WERI-Rb-1 (cell line): ENCODE results near the gene GAB2.

ENCODE experiments used
- DNase-seq: peaks from one replicate; pipeline ENCODE4 v3.0.0-alpha.2; 2020
- H3K27ac ChIP-seq: fragments of 250-450 bp; sonication (Bioruptor Pico); 2 replicates; pipeline ENCODE4 v1.5.1; 2020; ENCODE audit warnings: mild to moderate bottlenecking, moderate library complexity
- H3K27me3 ChIP-seq: fragments of 250-450 bp; sonication (Bioruptor Pico); 2 replicates; pipeline ENCODE4 v1.5.1; 2021; ENCODE audit warnings: mild to moderate bottlenecking, low read depth, moderate library complexity; ENCODE audit not compliant: insufficient read depth, severe bottlenecking
- H3K36me3 ChIP-seq: fragments of 250-450 bp; sonication (Bioruptor Pico); 2 replicates; pipeline ENCODE4 v1.5.1; 2020; ENCODE audit warnings: mild to moderate bottlenecking, moderate library complexity
- H3K4me3 ChIP-seq: 2 replicates; pipeline ENCODE4 v1.5.1; 2011; ENCODE audit warnings: low read depth, mild to moderate bottlenecking, control low read depth, low read length
- H3K9me3 ChIP-seq: fragments of 250-450 bp; sonication (Bioruptor Pico); 2 replicates; pipeline ENCODE4 v1.5.1; 2021; ENCODE audit warnings: mild to moderate bottlenecking, moderate library complexity; ENCODE audit not compliant: severe bottlenecking
- TF ChIP-seq, protein P1 (sequence below): IDR thresholded peaks from 2 replicates; pipeline ENCODE4 v1.5.1; 2011; ENCODE audit warnings: low read depth, mild to moderate bottlenecking, control low read depth, inconsistent platforms, low read length

The GAB2 gene

DNA sequence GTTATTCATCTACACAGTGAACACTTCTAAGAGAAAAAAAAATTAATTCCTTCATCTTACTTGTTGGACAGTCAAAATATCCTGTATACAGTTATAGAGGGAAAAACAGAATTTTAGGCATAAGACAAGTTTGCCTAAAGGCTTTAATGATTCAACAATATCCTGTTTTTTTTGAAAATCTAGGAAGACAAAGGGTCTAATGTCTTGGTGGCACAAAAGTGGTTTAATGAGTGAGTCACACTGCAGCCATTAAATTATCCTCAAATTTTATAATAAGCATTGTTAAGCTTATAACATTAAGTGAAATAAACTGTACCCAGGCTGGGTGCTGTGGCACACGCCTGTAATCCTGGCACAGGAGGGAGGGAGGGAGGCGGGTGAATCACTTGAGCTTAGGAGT is 72.9 kb downstream of the GAB2 start:
- TF ChIP-seq, protein P1, sequence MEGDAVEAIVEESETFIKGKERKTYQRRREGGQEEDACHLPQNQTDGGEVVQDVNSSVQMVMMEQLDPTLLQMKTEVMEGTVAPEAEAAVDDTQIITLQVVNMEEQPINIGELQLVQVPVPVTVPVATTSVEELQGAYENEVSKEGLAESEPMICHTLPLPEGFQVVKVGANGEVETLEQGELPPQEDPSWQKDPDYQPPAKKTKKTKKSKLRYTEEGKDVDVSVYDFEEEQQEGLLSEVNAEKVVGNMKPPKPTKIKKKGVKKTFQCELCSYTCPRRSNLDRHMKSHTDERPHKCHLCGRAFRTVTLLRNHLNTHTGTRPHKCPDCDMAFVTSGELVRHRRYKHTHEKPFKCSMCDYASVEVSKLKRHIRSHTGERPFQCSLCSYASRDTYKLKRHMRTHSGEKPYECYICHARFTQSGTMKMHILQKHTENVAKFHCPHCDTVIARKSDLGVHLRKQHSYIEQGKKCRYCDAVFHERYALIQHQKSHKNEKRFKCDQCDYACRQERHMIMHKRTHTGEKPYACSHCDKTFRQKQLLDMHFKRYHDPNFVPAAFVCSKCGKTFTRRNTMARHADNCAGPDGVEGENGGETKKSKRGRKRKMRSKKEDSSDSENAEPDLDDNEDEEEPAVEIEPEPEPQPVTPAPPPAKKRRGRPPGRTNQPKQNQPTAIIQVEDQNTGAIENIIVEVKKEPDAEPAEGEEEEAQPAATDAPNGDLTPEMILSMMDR: no peak
- H3K27me3 ChIP-seq: no peaks in the 10 kb centered on the region
- no peak overlapping the region for H3K4me3 ChIP-seq
- no peaks in the 10 kb centered on the region for H3K9me3 ChIP-seq
- no peak overlapping the region for H3K27ac ChIP-seq
- H3K36me3 ChIP-seq: no peaks in the 10 kb centered on the region
- DNase-seq: no peak

DNA sequence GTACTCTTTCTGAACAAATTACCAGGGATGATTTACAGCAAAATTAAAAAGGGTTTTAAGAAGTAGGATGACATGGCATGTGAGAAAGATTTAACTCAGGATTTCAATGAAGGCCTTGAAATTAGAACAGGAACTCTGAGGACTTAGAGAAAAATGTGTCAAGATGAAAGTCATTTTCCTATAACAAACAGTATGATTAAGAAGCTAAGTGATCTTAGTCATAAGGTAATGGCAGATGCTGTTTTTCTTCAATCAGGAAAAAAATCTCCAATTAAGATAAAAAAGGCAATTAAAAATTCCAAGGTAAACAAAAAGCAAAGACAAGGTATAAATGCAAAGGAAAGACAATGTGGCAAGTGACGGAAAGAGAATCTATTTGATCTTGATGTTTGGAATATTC is 73.5 kb downstream of the GAB2 start:
- TF ChIP-seq, protein P1: no peak
- Histone ChIP-seq H3K27ac (no peak overlapping the region), H3K4me3 (no peak overlapping the region), H3K9me3 (no peaks in the 10 kb centered on the region), H3K36me3 (no peaks in the 10 kb centered on the region), H3K27me3 (no peaks in the 10 kb centered on the region)
- DNase-seq: no peak

DNA sequence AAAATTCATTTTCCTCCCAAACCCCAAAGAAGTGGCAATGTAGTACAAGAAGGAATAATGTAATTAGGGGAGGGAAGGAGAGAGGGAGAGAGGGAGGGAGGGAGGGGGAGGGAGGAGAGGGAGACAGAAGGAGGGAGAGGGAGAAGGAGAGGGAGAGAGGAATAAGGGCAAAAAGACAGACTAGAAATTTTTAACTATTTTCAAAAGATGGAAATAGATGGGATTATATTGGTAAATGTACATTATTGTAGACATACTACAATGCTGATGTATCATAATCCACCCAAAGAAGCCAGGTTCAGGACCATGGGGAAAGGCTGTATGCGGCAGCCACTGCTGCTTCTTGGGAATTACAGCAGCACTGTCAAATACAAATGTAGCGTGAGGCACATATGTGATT is 74.3 kb downstream of the GAB2 start:
- H3K27ac ChIP-seq: no peak overlapping the region
- H3K9me3 ChIP-seq: no peaks in the 10 kb centered on the region
- TF ChIP-seq, protein P1: no peak
- no peak overlapping the region for H3K4me3 ChIP-seq
- no peaks in the 10 kb centered on the region for H3K36me3 ChIP-seq
- no peak for DNase-seq
- H3K27me3 ChIP-seq: no peaks in the 10 kb centered on the region

DNA sequence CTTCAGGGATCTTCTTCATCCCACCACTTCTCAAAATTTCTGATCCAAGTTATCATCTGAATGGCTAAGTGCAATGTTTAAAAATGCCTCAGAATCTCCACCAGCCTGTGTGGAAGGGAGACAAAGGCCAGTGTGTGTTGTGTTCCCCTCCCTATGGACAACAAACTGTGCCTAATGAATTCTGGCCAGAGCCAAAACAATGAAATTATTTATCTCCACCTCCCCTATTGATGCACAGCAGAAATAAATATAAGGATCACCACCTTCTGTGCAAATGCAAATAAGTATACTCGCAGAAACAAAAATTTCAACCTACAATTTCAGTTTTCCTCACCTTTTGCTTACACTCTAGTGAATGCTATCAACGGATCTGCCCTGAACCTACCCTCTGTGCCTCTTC is 75.8 kb downstream of the GAB2 start:
- no peaks in the 10 kb centered on the region for H3K36me3 ChIP-seq
- H3K4me3 ChIP-seq: no peak overlapping the region
- TF ChIP-seq, protein P1: no peak
- H3K27me3 ChIP-seq: no peaks in the 10 kb centered on the region
- no peak for DNase-seq
- no peak overlapping the region for H3K27ac ChIP-seq
- no peaks in the 10 kb centered on the region for H3K9me3 ChIP-seq

DNA sequence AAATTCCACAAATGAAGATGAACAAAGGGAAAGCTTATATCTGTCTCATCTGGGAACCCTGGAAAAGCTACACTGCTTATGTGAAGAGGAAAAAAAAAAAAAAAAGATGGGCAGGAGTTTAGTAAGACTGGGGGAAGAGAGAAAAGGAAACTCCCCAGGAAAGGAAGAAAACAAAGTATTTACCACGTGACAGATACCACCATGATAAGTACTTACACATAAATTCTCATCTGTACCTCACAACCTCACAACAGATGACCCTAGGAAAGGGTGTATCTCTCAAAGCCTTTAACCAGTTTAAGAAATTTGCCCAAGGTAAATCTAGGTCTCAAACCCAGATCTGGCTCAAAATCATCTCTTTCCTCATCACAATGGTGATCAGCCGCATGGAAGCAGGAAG is 77.1 kb downstream of the GAB2 start:
- no peaks in the 10 kb centered on the region for H3K27me3 ChIP-seq
- TF ChIP-seq, protein P1: no peak
- no peak for DNase-seq
- no peak overlapping the region for H3K27ac ChIP-seq
- H3K4me3 ChIP-seq: no peak overlapping the region
- no peaks in the 10 kb centered on the region for H3K9me3 ChIP-seq
- H3K36me3 ChIP-seq: no peaks in the 10 kb centered on the region

DNA sequence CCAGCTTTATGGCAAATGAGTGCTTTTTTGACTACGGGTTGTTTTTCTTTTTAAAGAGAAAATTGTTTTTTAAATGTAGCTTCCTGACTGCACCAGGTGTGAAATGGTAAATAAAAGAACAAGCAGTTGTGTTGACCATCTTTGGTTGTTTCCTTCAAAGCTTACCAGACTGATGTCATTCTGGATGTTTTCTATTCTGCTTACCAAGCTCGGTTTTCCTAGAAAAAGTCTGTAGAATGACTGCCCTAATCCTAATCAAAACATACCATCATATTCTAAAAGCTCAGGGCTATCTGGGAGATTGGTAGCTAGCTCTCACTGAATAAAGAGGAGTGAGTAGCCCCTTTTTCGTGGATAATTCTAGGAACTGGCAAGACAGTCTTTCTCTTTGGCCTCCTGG is 77.7 kb downstream of the GAB2 start:
- TF ChIP-seq, protein P1: no peak
- no peak for DNase-seq
- no peaks in the 10 kb centered on the region for H3K27me3 ChIP-seq
- no peaks in the 10 kb centered on the region for H3K36me3 ChIP-seq
- H3K9me3 ChIP-seq: no peaks in the 10 kb centered on the region
- H3K4me3 ChIP-seq: no peak overlapping the region
- no peak overlapping the region for H3K27ac ChIP-seq
